GM15510 (cell line): ENCODE measurements around the gene CCDC90B.

ENCODE experiments used
- POLR2A ChIP-seq: IDR thresholded peaks from 3 replicates; pipeline ENCODE4 v1.6.1; 2011; ENCODE audit warnings: borderline replicate concordance; ENCODE audit not compliant: insufficient read length; ENCODE audit errors: extremely low read depth

CCDC90B gene

GRCh38 chr11:83256602-83257340 lies 29.4 kb downstream of the CCDC90B start:
- TF ChIP-seq POLR2A, result no peak

- TF ChIP-seq POLR2A, result no peak
Measured at GRCh38 chr11:83255366-83255765, 30.8 kb downstream of the CCDC90B start.

- no peak for TF ChIP-seq POLR2A
Measured at GRCh38 chr11:83252941-83253340, 33.2 kb downstream of the CCDC90B start.

GRCh38 chr11:83252266-83252665 lies 33.9 kb downstream of the CCDC90B start:
- no peak for TF ChIP-seq POLR2A

GRCh38 chr11:83249972-83250593 lies 36.1 kb downstream of the CCDC90B start:
- TF ChIP-seq POLR2A, result no peak

- TF ChIP-seq POLR2A, result no peak
Measured at GRCh38 chr11:83249445-83249844, 36.7 kb downstream of the CCDC90B start.

GRCh38 chr11:83241291-83241946 lies 44.7 kb downstream of the CCDC90B start:
- no peak for TF ChIP-seq POLR2A

GRCh38 chr11:83238111-83238510 lies 48.1 kb downstream of the CCDC90B start:
- TF ChIP-seq POLR2A, result no peak

- TF ChIP-seq POLR2A, result no peak
Measured at GRCh38 chr11:83235825-83236224, 50.3 kb downstream of the CCDC90B start.

- TF ChIP-seq POLR2A, result no peak
Measured at GRCh38 chr11:83223457-83223856, 62.7 kb downstream of the CCDC90B start.

- no peak for TF ChIP-seq POLR2A
Measured at GRCh38 chr11:83222499-83222898, 63.7 kb downstream of the CCDC90B start.

GRCh38 chr11:83221694-83222093 lies 64.5 kb downstream of the CCDC90B start:
- no peak for TF ChIP-seq POLR2A

- TF ChIP-seq POLR2A, result no peak
Measured at GRCh38 chr11:83220260-83220659, 65.9 kb downstream of the CCDC90B start.

- no peak for TF ChIP-seq POLR2A
Measured at GRCh38 chr11:83219095-83219494, 67.1 kb downstream of the CCDC90B start.
